Keratinocyte (primary cell): ENCODE data around the gene RPH3AL.

Source experiments
- EZH2 ChIP-seq: IDR thresholded peaks from one replicate; pipeline ENCODE4 v1.6.1; 2012; ENCODE audit warnings: inconsistent platforms, mild to moderate bottlenecking, low read length, moderate library complexity
- TF ChIP-seq, protein P1 (sequence below), 3 experiments: IDR thresholded peaks in 1 of 3; conservative IDR thresholded peaks in 1 of 3; optimal IDR thresholded peaks in 1 of 3; 2 replicates in 2 of 3; 3 replicates in 1 of 3; pipeline versions ENCODE3 to v1.5.1; 2011; ENCODE audit warnings: low read length in 3 of 3, mild to moderate bottlenecking in 3 of 3, moderate library complexity in 2 of 3, control low read depth in 1 of 3, inconsistent platforms in 1 of 3; ENCODE audit not compliant: insufficient read depth in 2 of 3; ENCODE audit errors: extremely low read depth in 1 of 3

- no peak for TF ChIP-seq EZH2
- TF ChIP-seq, protein P1, sequence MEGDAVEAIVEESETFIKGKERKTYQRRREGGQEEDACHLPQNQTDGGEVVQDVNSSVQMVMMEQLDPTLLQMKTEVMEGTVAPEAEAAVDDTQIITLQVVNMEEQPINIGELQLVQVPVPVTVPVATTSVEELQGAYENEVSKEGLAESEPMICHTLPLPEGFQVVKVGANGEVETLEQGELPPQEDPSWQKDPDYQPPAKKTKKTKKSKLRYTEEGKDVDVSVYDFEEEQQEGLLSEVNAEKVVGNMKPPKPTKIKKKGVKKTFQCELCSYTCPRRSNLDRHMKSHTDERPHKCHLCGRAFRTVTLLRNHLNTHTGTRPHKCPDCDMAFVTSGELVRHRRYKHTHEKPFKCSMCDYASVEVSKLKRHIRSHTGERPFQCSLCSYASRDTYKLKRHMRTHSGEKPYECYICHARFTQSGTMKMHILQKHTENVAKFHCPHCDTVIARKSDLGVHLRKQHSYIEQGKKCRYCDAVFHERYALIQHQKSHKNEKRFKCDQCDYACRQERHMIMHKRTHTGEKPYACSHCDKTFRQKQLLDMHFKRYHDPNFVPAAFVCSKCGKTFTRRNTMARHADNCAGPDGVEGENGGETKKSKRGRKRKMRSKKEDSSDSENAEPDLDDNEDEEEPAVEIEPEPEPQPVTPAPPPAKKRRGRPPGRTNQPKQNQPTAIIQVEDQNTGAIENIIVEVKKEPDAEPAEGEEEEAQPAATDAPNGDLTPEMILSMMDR (optimal IDR thresholded peaks at IDR 0.05 in 1 of 3, IDR thresholded peaks at IDR 0.05 in 1 of 3, conservative IDR thresholded peaks at IDR 0.05 in 1 of 3; ENCODE audit: extremely low read depth in 1 of 3, insufficient read depth in 2 of 3, low read length in 3 of 3), result no peak
Measured at GRCh38 chr17:338442-339192, 14.0 kb downstream of the RPH3AL start.
